AG04449 (cell line): Measurements from ENCODE around the gene TMEM225.

Experiments
- CTCF ChIA-PET: fragments of 350-600 bp; formaldehyde crosslinking; extraction: SDS; loops from one replicate; lab custom pipeline; 2021; ENCODE audit warnings: antibody characterized with exemption; lab: Yijun Ruan, JAX
- POLR2A ChIA-PET: fragments of 400-600, 350-600 bp; formaldehyde crosslinking; extraction: SDS; loops from one replicate; lab custom pipeline; 2020; ENCODE audit warnings: antibody characterized with exemption, inconsistent platforms; lab: Yijun Ruan, JAX
- DNase-seq: peaks from one replicate; pipeline ENCODE4 v3.0.0-alpha.2; 2010; ENCODE audit warnings: low read depth, low spot score
- H3K4me3 ChIP-seq: 2 replicates; pipeline ENCODE4 v1.5.1; 2011; ENCODE audit warnings: low read depth, mild to moderate bottlenecking, control low read depth, low read length
- CTCF ChIP-seq: IDR thresholded peaks from one replicate; pipeline ENCODE4 v1.5.1; 2011; ENCODE audit warnings: mild to moderate bottlenecking, moderate library complexity, low read length, control low read depth, inconsistent platforms; ENCODE audit not compliant: insufficient read depth; ENCODE audit errors: missing control alignments

The TMEM225 gene

DNA sequence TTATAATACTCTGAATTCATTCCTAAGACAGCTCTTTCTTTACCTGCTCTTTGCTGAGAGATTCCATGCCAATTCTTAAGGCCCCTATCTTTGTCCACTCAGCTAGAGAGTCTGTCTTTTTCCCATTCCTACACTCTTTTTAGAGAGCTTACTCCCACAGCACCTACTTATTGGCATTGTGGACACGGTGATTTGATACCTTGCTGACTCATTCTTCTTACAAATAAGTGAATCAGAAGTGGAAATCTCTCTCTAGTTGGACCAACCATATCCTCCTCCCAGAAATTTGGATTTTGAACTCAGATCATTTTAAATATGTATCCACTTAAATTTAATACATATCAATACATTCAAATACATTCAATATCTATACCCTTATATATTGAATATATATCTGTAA lies 46.8 kb downstream of the TMEM225 start:
- ChIA-PET POLR2A (no interaction called here), CTCF (no interaction called here)
- TF ChIP-seq CTCF, result no peak
- DNase-seq, result no peak
- H3K4me3 ChIP-seq, result no peak overlapping the region

- no peak for TF ChIP-seq CTCF
- H3K4me3 ChIP-seq, result no peak overlapping the region
- no peak for DNase-seq
- POLR2A ChIA-PET, result no interaction called here
- CTCF ChIA-PET, result no interaction called here
Observed at GRCh38 chr11:123838199-123838598, 47.3 kb downstream of the TMEM225 start.

DNA sequence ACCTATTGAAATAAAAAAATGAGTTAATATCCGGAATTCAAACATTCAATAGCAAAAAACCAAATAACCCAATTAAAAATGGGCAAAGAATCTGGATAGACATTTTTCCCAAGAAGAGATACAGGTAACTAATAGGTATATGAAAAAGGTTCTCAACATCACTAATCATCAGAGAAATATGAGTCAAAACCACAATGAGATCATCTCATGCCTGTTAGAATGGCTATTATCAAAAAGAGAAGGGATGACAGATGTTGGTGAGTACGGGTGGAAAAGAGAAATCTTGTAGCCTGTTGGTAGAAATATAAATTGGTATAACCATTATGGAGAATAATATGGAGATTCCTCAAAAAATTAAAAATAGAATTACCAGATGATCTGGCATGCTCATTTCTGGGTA lies 52.4 kb downstream of the TMEM225 start:
- POLR2A ChIA-PET, result no interaction called here
- H3K4me3 ChIP-seq, result no peak overlapping the region
- no peak for TF ChIP-seq CTCF
- DNase-seq, result no peak
- CTCF ChIA-PET, result no interaction called here
